SK-N-SH (cell line): ENCODE results near the gene TOM1L2. TPM values are rescaled to one million over a fixed set of nuclear protein-coding genes. Genes with fewer than 3 reads are reported as not detected.

Experiments
- CTCF ChIA-PET: fragments of 300-600, 350-600 bp; formaldehyde crosslinking; extraction: SDS; loops from one replicate; lab custom pipeline; 2021; lab: Yijun Ruan, JAX
- POLR2A ChIA-PET: fragments of 350-600 bp; sonication (Branson Sonifier 250); formaldehyde crosslinking; extraction: SDS; loops from one replicate; lab custom pipeline; 2020; ENCODE audit warnings: antibody characterized with exemption, inconsistent platforms; lab: Yijun Ruan, JAX
- DNase-seq: peaks from one replicate; pipeline ENCODE4 v3.0.0; 2012
- H2AFZ ChIP-seq: fragments of 200-600 bp; sonication (generic); 2 replicates; pipeline ENCODE4 v1.8.1; 2016; ENCODE audit warnings: antibody characterized with exemption, mild to moderate bottlenecking, low read depth
- H3F3A ChIP-seq: fragments of 200-600 bp; sonication (generic); replicated peaks from 2 replicates; pipeline ENCODE3; 2016; ENCODE audit warnings: antibody characterized with exemption, mild to moderate bottlenecking; ENCODE audit not compliant: insufficient read depth
- H3K27ac ChIP-seq, 2 experiments: fragments of 200-500 bp in 1 of 2; fragments of 200-600 bp in 1 of 2; sonication (Bioruptor generic) in 1 of 2; sonication (generic), shearing (Covaris generic) in 1 of 2; 2 replicates each; pipeline versions ENCODE4 v1.5.1 to v1.6.1; 2014 to 2016; ENCODE audit warnings: low read depth in 2 of 2, inconsistent platforms in 1 of 2, low read length in 1 of 2, mild to moderate bottlenecking in 1 of 2, mixed read lengths in 1 of 2
- H3K27me3 ChIP-seq: fragments of 200-600 bp; sonication (generic), shearing (Covaris generic); 2 replicates; pipeline ENCODE4 v1.6.1; 2016; ENCODE audit warnings: mixed run types; ENCODE audit not compliant: insufficient read depth
- H3K36me3 ChIP-seq, 2 experiments: fragments of 200-500 bp in 1 of 2; fragments of 200-600 bp in 1 of 2; sonication (Bioruptor generic) in 1 of 2; sonication (generic) in 1 of 2; replicated peaks in 1 of 2; 2 replicates each; pipeline versions ENCODE3 to v1.5.1; 2014 to 2016; ENCODE audit warnings: low read length in 1 of 2, mild to moderate bottlenecking in 1 of 2; ENCODE audit not compliant: insufficient read depth in 2 of 2, control insufficient read depth in 1 of 2
- H3K4me1 ChIP-seq, 2 experiments: fragments of 200-500 bp in 1 of 2; fragments of 200-600 bp in 1 of 2; sonication (Bioruptor generic) in 1 of 2; sonication (generic), shearing (Covaris generic) in 1 of 2; 2 replicates each; pipeline versions ENCODE4 v1.5.1 to v1.6.1; 2014 to 2016; ENCODE audit warnings: low read depth in 1 of 2, low read length in 1 of 2, mixed run types in 1 of 2; ENCODE audit not compliant: insufficient read depth in 2 of 2, control insufficient read depth in 1 of 2
- H3K4me2 ChIP-seq: fragments of 200-600 bp; sonication (generic), shearing (Covaris generic); 2 replicates; pipeline ENCODE4 v1.6.1; 2017; ENCODE audit warnings: mixed run types
- H3K4me3 ChIP-seq, 2 experiments: fragments of 200-500 bp in 1 of 2; fragments of 200-600 bp in 1 of 2; sonication (Bioruptor generic) in 1 of 2; sonication (generic), shearing (Covaris generic) in 1 of 2; 2 replicates each; pipeline versions ENCODE4 v1.5.1 to v1.8.1; 2014 to 2016; ENCODE audit warnings: low read depth in 2 of 2, inconsistent platforms in 1 of 2, low read length in 1 of 2, mild to moderate bottlenecking in 1 of 2, mixed read lengths in 1 of 2, moderate library complexity in 1 of 2
- H3K79me2 ChIP-seq: fragments of 200-600 bp; sonication (generic); 2 replicates; pipeline ENCODE4 v1.8.1; 2017; ENCODE audit warnings: mild to moderate bottlenecking; ENCODE audit not compliant: insufficient read depth
- H3K9ac ChIP-seq: fragments of 200-600 bp; sonication (generic); 2 replicates; pipeline ENCODE4 v1.6.1; 2017; ENCODE audit warnings: mixed run types
- H3K9me2 ChIP-seq: fragments of 200-600 bp; sonication (generic); 2 replicates; pipeline ENCODE4 v1.6.1; 2017; ENCODE audit warnings: mixed run types
- H3K9me3 ChIP-seq: fragments of 200-600 bp; sonication (generic); 2 replicates; pipeline ENCODE4 v1.6.1; 2017; ENCODE audit warnings: mixed run types, mild to moderate bottlenecking, moderate library complexity
- H4K20me1 ChIP-seq: fragments of 200-600 bp; sonication (generic); 2 replicates; pipeline ENCODE4 v1.6.1; 2017; ENCODE audit warnings: mild to moderate bottlenecking, mixed run types; ENCODE audit not compliant: insufficient read depth
- CTCF ChIP-seq: fragments of 200-600 bp; sonication (generic); IDR thresholded peaks from 2 replicates; pipeline ENCODE4 v1.6.1; 2017; ENCODE audit warnings: antibody characterized with exemption, mild to moderate bottlenecking, moderate library complexity
- EZH2phosphoT487 ChIP-seq: fragments of 200-600 bp; sonication (generic); IDR thresholded peaks from 2 replicates; pipeline ENCODE4 v1.6.1; 2017; ENCODE audit warnings: low read depth, mixed run types, mild to moderate bottlenecking, antibody characterized with exemption, moderate library complexity, borderline replicate concordance
- FOXJ3 ChIP-seq: sonication (generic); formaldehyde crosslinking; IDR thresholded peaks from 2 replicates; pipeline ENCODE4 v1.5.1; 2020; ENCODE audit warnings: mild to moderate bottlenecking, missing genetic modification reagents
- FOXM1 ChIP-seq: IDR thresholded peaks from 2 replicates; pipeline ENCODE4 v1.4.0; 2012; ENCODE audit warnings: low read depth, mild to moderate bottlenecking
- GABPA ChIP-seq: IDR thresholded peaks from 2 replicates; pipeline ENCODE4 v1.4.0; 2012; ENCODE audit warnings: low read depth, mild to moderate bottlenecking
- GATA2 ChIP-seq: sonication (generic); formaldehyde crosslinking; IDR thresholded peaks from 2 replicates; pipeline ENCODE4 v1.5.0; 2020; ENCODE audit warnings: mild to moderate bottlenecking, missing genetic modification reagents
- JUND ChIP-seq: IDR thresholded peaks from 2 replicates; pipeline ENCODE4 v1.4.0; 2012
- MAX ChIP-seq: IDR thresholded peaks from 2 replicates; pipeline ENCODE4 v1.4.0; 2012; ENCODE audit warnings: low read depth
- MXI1 ChIP-seq: IDR thresholded peaks from 2 replicates; pipeline ENCODE4 v1.6.1; 2012; ENCODE audit warnings: mild to moderate bottlenecking, low read depth, low read length, improper control_type of control experiment
- PBX3 ChIP-seq: IDR thresholded peaks from 2 replicates; pipeline ENCODE4; 2012
- POLR2AphosphoS5 ChIP-seq: IDR thresholded peaks from 2 replicates; pipeline ENCODE4 v1.6.1; 2012; ENCODE audit warnings: low read depth, low read length
- RAD21 ChIP-seq: IDR thresholded peaks from 2 replicates; pipeline ENCODE4 v1.6.1; 2012; ENCODE audit warnings: mild to moderate bottlenecking, low read length
- RCOR1 ChIP-seq: fragments of 150-350 bp; IDR thresholded peaks from 2 replicates; pipeline ENCODE4 v1.6.1; 2017; ENCODE audit warnings: antibody characterized with exemption, low read length
- RFX5 ChIP-seq: IDR thresholded peaks from 2 replicates; pipeline ENCODE4 v1.6.1; 2012; ENCODE audit warnings: mild to moderate bottlenecking, improper control_type of control experiment, low read length
- RXRA ChIP-seq: IDR thresholded peaks from 2 replicates; pipeline ENCODE4 v1.4.0; 2012; ENCODE audit warnings: low read depth, mild to moderate bottlenecking, borderline replicate concordance
- SIN3A ChIP-seq: IDR thresholded peaks from 2 replicates; pipeline ENCODE4 v1.6.1; 2012; ENCODE audit warnings: low read depth, mild to moderate bottlenecking, low read length, moderate library complexity, borderline replicate concordance
- SMC3 ChIP-seq: IDR thresholded peaks from 2 replicates; pipeline ENCODE4 v1.6.1; 2012; ENCODE audit warnings: low read depth, low read length, improper control_type of control experiment
- TEAD4 ChIP-seq: IDR thresholded peaks from 2 replicates; pipeline ENCODE4 v1.4.0; 2012; ENCODE audit warnings: mild to moderate bottlenecking, borderline replicate concordance; ENCODE audit not compliant: insufficient read depth
- USF1 ChIP-seq: IDR thresholded peaks from 2 replicates; pipeline ENCODE4 v1.4.0; 2012; ENCODE audit warnings: low read depth, borderline replicate concordance
- WGBS: methylation state at CpG from one replicate; pipeline ENCODE4 v1.1.6; 2017; ENCODE audit warnings: low lambda C conversion rate; 5-methylcytosine and 5-hydroxymethylcytosine counted together
- polyA plus RNA-seq, 3 experiments: library from polyadenylated mRNA; depleted of rRNA; stranded (reverse); fragments of >200 nt; gene quantifications; 2 replicates each; pipeline ENCODE4 v1.2.3, GENCODE V29; 2012

TOM1L2 gene
- polyA plus RNA-seq, 1 of the 3 experiments (the other 2 are of a cell fraction), result 85.4 TPM

- TF ChIP-seq CTCF, result no peak
- no peak for TF ChIP-seq GABPA
- TF ChIP-seq RCOR1, result no peak
- TF ChIP-seq PBX3, result no peak
- no peak for TF ChIP-seq FOXM1
These were observed 7.0 kb downstream of the TOM1L2 start (continued) for GRCh38 chr17:17965152-17965721.

GRCh38 chr17:17964710-17965109 is 7.5 kb downstream of the TOM1L2 start:
- Histone ChIP-seq H3K9me2 (no peaks in the 10 kb centered on the region), H3K4me1 (peaks cover 0 to 4% of the 10 kb centered on the region in 2 experiments; a peak in 2 of 4 replicates), H3K4me3 (no peak overlapping the region), H3K36me3 (no peaks in the 10 kb centered on the region), H3K27ac (no peak overlapping the region), H2AFZ (no peak overlapping the region), H3F3A (peaks cover 13% of the 10 kb centered on the region), H3K4me2 (no peak overlapping the region), H3K79me2 (peaks cover 97% of the 10 kb centered on the region)
- DNase-seq, result no peak
- POLR2A ChIA-PET, result no interaction called here
- TF ChIP-seq GATA2 (no peak), SIN3A (no peak), MXI1 (no peak), USF1 (no peak), FOXJ3 (CRISPR knock-in tag) (no peak), MAX (no peak), RXRA (no peak), RFX5 (no peak), JUND (no peak), SMC3 (no peak), RAD21 (no peak), EZH2phosphoT487 (no peak), POLR2AphosphoS5 (no peak), FOXM1 (no peak), TEAD4 (no peak)
- TF ChIP-seq, all 33 proteins: peak for 0
- no peaks in the 10 kb centered on the region for H3K9me3 ChIP-seq
- WGBS, result 93% methylated on average over 3 of the region's 4 CpGs
- CTCF ChIA-PET, result no interaction called here
- H4K20me1 ChIP-seq, result peaks cover 8% of the 10 kb centered on the region
- H3K27me3 ChIP-seq, result no peaks in the 10 kb centered on the region
- H3K9ac ChIP-seq, result no peak overlapping the region
